ENCODE measurements around the gene C10orf71.

DNA sequence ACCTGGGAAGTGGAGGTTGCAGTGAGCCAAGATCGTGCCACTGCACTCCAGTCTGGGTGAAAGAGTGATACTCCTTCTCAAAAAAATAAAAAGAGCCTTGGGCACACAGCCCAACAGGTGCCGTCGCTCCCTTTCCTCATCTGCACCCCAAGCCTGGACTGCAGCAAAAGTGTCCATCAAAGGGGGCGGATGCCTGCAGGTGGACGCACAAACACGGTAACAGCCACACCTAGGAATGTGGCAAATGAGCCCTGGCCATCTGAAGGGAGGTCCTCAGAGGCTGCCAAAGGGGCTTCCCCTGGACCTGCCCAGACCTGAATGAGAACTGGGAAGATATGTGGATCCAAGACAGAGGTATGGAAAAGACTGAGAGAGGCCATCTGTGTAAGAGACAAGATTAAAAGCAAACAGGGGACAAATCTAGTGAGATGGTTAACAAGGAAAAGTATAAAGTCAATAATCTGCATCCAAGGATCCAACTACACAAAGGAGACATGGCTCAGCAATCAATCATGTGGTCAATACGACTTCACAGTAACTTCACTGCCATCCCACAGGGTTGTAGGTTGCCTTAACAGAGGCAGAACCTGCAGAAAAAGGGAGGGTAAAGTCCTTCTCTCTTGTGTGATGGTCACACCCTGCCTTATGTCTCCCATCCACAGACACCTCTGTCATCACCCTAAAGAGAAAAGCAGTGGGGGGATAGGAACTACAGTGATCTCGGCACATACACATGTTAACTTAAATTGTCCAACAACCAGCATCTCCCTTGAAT lies 71.5 kb downstream of the C10orf71 start:
- no peak for TF ChIP-seq RCOR1 (IDR thresholded peaks at IDR 0.05; ENCODE audit: low read length)
- no peak for TF ChIP-seq CTCF (IDR thresholded peaks at IDR 0.05)
- TF ChIP-seq TAF1 (IDR thresholded peaks at IDR 0.05; ENCODE audit: borderline replicate concordance, low read depth, low read length), result no peak
- TF ChIP-seq RFX5 (IDR thresholded peaks at IDR 0.05; ENCODE audit: low read length), result no peak
- no peak for TF ChIP-seq RXRA (IDR thresholded peaks at IDR 0.05; ENCODE audit: borderline replicate concordance, low read depth)
- TF ChIP-seq ELF1 (IDR thresholded peaks at IDR 0.05), result no peak

All from SK-N-SH (cell line).